AG09319 (cell line): ENCODE measurements around the gene GRIN2A.

ENCODE experiments used
- DNase-seq: peaks from one replicate; pipeline ENCODE4 v3.0.0-alpha.2; 2010; ENCODE audit warnings: low read depth; ENCODE audit errors: extremely low read depth
- CTCF ChIP-seq: IDR thresholded peaks from 2 replicates; pipeline ENCODE4 v1.5.1; 2011; ENCODE audit warnings: low read depth, mild to moderate bottlenecking, inconsistent platforms, low read length, moderate library complexity

GRIN2A gene

GRCh38 chr16:9713156-9713555 is 469.1 kb downstream of the GRIN2A start:
- no peak for DNase-seq
- TF ChIP-seq CTCF = no peak

GRCh38 chr16:9708972-9709620 is 473.1 kb downstream of the GRIN2A start:
- no peak for TF ChIP-seq CTCF
- DNase-seq = no peak

- no peak for DNase-seq
- TF ChIP-seq CTCF = no peak
These were observed 475.9 kb downstream of the GRIN2A start for GRCh38 chr16:9706217-9706836.

GRCh38 chr16:9703731-9704130 is 478.5 kb downstream of the GRIN2A start:
- no peak for TF ChIP-seq CTCF
- no peak for DNase-seq
